HCT116 (cell line): ENCODE data around the gene ANKRD26. TPM values are rescaled to one million over a fixed set of nuclear protein-coding genes. Genes with fewer than 3 reads are reported as not detected.

ENCODE experiments used
- ATAC-seq: fragments of 200-7000 bp; cut with Tn5 transposase; 2 replicates; pipeline ENCODE4 v1.9.1; 2020; ENCODE audit warnings: mild to moderate bottlenecking, moderate library complexity
- BruUV-seq: library from RNA; stranded (reverse); fragments of 400-500 nt; replicated peaks from 2 replicates; lab custom pipeline; 2021; lab: Mats Ljungman, UMichigan
- CTCF ChIA-PET: fragments of 300-600 bp; sonication (Branson Sonifier 250); formaldehyde crosslinking; loops from one replicate; lab custom pipeline; 2021; ENCODE audit warnings: antibody characterized with exemption; lab: Charles Lee
- POLR2A ChIA-PET: fragments of 300-600, 350-600 bp; sonication (Branson Sonifier 250); formaldehyde crosslinking; loops from one replicate; lab custom pipeline; 2021; ENCODE audit warnings: antibody characterized with exemption; lab: Charles Lee
- RAD21 ChIA-PET, 2 experiments: fragments of 300-600 bp; sonication (Branson Sonifier 250); formaldehyde crosslinking; loops; one replicate each; lab custom pipeline; 2023; ENCODE audit warnings: low total read pairs in 2 of 2; ENCODE audit not compliant: uncharacterized antibody in 2 of 2, unreplicated experiment in 2 of 2, low non-redundant PET in 1 of 2; lab: Charles Lee
- DNase-seq: peaks from one replicate; pipeline ENCODE4 v3.0.0-alpha.2; 2010; ENCODE audit warnings: low read depth, low spot score
- H2AFZ ChIP-seq: fragments of 200-600 bp; shearing (Covaris generic), sonication (generic); 2 replicates; pipeline ENCODE4 v1.6.1; 2017; ENCODE audit warnings: low read depth, mixed run types, mixed read lengths, antibody characterized with exemption, low read length; ENCODE audit not compliant: poor library complexity, severe bottlenecking
- H3K27ac ChIP-seq: 2 replicates; pipeline ENCODE4 v1.5.1; 2012; ENCODE audit warnings: low read depth, low read length
- H3K27me3 ChIP-seq: fragments of 200-600 bp; sonication (generic); 2 replicates; pipeline ENCODE4 v1.6.1; 2016; ENCODE audit warnings: mixed run types, low read length, mixed read lengths; ENCODE audit not compliant: insufficient read depth
- H3K36me3 ChIP-seq, 2 experiments: fragments of 200-500 bp in 1 of 2; fragments of 200-600 bp in 1 of 2; sonication (Bioruptor generic) in 1 of 2; sonication (generic) in 1 of 2; 2 replicates each; pipeline versions ENCODE4 v1.5.1 to v1.6.1; 2014 to 2016; ENCODE audit warnings: low read length in 2 of 2, inconsistent platforms in 1 of 2, mixed read lengths in 1 of 2, mixed run types in 1 of 2; ENCODE audit not compliant: insufficient read depth in 2 of 2, control insufficient read depth in 1 of 2
- H3K4me1 ChIP-seq, 2 experiments: fragments of 200-600 bp in 1 of 2; sonication (generic) in 1 of 2; 2 replicates each; pipeline versions ENCODE4 v1.5.1 to v1.6.1; 2012 to 2017; ENCODE audit warnings: low read length in 2 of 2, inconsistent platforms in 1 of 2, mild to moderate bottlenecking in 1 of 2, mixed read lengths in 1 of 2, mixed run types in 1 of 2, moderate library complexity in 1 of 2; ENCODE audit not compliant: insufficient read depth in 2 of 2, control insufficient read depth in 1 of 2
- H3K4me2 ChIP-seq: fragments of 200-600 bp; sonication (generic); 2 replicates; pipeline ENCODE4 v1.6.1; 2017; ENCODE audit warnings: mixed run types, low read length, mixed read lengths
- H3K4me3 ChIP-seq, 2 experiments: fragments of 200-600 bp in 1 of 2; sonication (generic) in 1 of 2; replicated peaks in 1 of 2; 2 replicates each; pipeline ENCODE4 v1.5.1; 2011 to 2016; ENCODE audit warnings: low read length in 2 of 2, control low read depth in 1 of 2, low read depth in 1 of 2, mild to moderate bottlenecking in 1 of 2, mixed read lengths in 1 of 2, mixed run types in 1 of 2
- H3K79me2 ChIP-seq: fragments of 200-600 bp; sonication (generic); 2 replicates; pipeline ENCODE4 v1.6.1; 2017; ENCODE audit warnings: mild to moderate bottlenecking, mixed run types, low read length, moderate library complexity, mixed read lengths; ENCODE audit not compliant: insufficient read depth
- H3K9ac ChIP-seq: fragments of 200-600 bp; sonication (generic); 2 replicates; pipeline ENCODE4 v1.6.1; 2016; ENCODE audit warnings: low read length, mixed read lengths
- H3K9me2 ChIP-seq: fragments of 200-600 bp; sonication (generic), shearing (Covaris generic); 2 replicates; pipeline ENCODE4 v1.6.1; 2017; ENCODE audit warnings: mixed run types, mild to moderate bottlenecking, moderate library complexity; ENCODE audit not compliant: insufficient read depth
- H3K9me3 ChIP-seq, 2 experiments: fragments of 200-500 bp in 1 of 2; fragments of 200-600 bp in 1 of 2; sonication (Bioruptor generic) in 1 of 2; sonication (generic) in 1 of 2; 2 replicates each; pipeline ENCODE4 v1.6.1; 2014 to 2017; ENCODE audit warnings: low read length in 2 of 2, mixed read lengths in 2 of 2, inconsistent platforms in 1 of 2, low read depth in 1 of 2, mild to moderate bottlenecking in 1 of 2, mixed run types in 1 of 2, moderate library complexity in 1 of 2; ENCODE audit not compliant: control insufficient read depth in 1 of 2, insufficient read depth in 1 of 2
- H4K20me1 ChIP-seq: fragments of 200-600 bp; sonication (generic), shearing (Covaris generic); 2 replicates; pipeline ENCODE4 v1.6.1; 2017; ENCODE audit warnings: mixed run types, mild to moderate bottlenecking, moderate library complexity; ENCODE audit not compliant: insufficient read depth
- ATF3 ChIP-seq: IDR thresholded peaks from 2 replicates; pipeline ENCODE4 v1.6.1; 2012
- CBX3 ChIP-seq: IDR thresholded peaks from 2 replicates; pipeline ENCODE4 v1.6.1; 2012; ENCODE audit warnings: low read depth
- EGR1 ChIP-seq: IDR thresholded peaks from 2 replicates; pipeline ENCODE4 v1.6.1; 2012; ENCODE audit warnings: low read depth
- ELF1 ChIP-seq: IDR thresholded peaks from 2 replicates; pipeline ENCODE4 v1.6.1; 2012; ENCODE audit warnings: low read depth, borderline replicate concordance
- EZH2phosphoT487 ChIP-seq: fragments of 200-600 bp; IDR thresholded peaks from 2 replicates; pipeline ENCODE4 v1.6.1; 2018; ENCODE audit warnings: antibody characterized with exemption, borderline replicate concordance
- POLR2A ChIP-seq: IDR thresholded peaks from 2 replicates; pipeline ENCODE4 v1.7.0; 2011; ENCODE audit warnings: borderline replicate concordance; ENCODE audit not compliant: insufficient read depth, insufficient read length; ENCODE audit errors: extremely low read depth
- RAD21 ChIP-seq: IDR thresholded peaks from 2 replicates; pipeline ENCODE4 v1.6.1; 2012; ENCODE audit warnings: low read depth, mild to moderate bottlenecking
- REST ChIP-seq: IDR thresholded peaks from 2 replicates; pipeline ENCODE4 v1.6.1; 2012; ENCODE audit warnings: low read depth
- SIN3A ChIP-seq: IDR thresholded peaks from 2 replicates; pipeline ENCODE4 v1.6.1; 2012; ENCODE audit warnings: low read depth
- SRF ChIP-seq: IDR thresholded peaks from 2 replicates; pipeline ENCODE4 v1.6.1; 2012; ENCODE audit warnings: low read depth
- ZBTB33 ChIP-seq: IDR thresholded peaks from 2 replicates; pipeline ENCODE4 v1.6.1; 2011; ENCODE audit warnings: mild to moderate bottlenecking, low read length, moderate library complexity; ENCODE audit not compliant: insufficient replicate concordance; ENCODE audit errors: extremely low read depth
- ZFX ChIP-seq: fragments of 450-650 bp; IDR thresholded peaks from 2 replicates; pipeline ENCODE4 v1.6.1; 2017
- intact Hi-C: fragments of 100-400 bp; cut with micrococcal nuclease; formaldehyde crosslinking; loops from 2 replicates; pipeline ENCODE4 v1.10.0; 2022
- total RNA-seq: library from RNA; stranded (reverse); gene quantifications from one replicate; pipeline ENCODE4 v1.2.1, GENCODE V29; 2021; ENCODE audit not compliant: unreplicated experiment

The ANKRD26 gene
- total RNA-seq, 1 experiment from 2014 or later = 5.5 TPM

GRCh38 chr10:27099448-27099847 lies 846 bp downstream of the ANKRD26 start:
- H3K27ac ChIP-seq = peak overlapping the region; percentile 84
- H3K79me2 ChIP-seq = peaks cover 15% of the 10 kb centered on the region; the same call in 1 of the 2 replicates
- no peaks in the 10 kb centered on the region for H3K36me3 ChIP-seq
- H4K20me1 ChIP-seq = no peaks in the 10 kb centered on the region
- peak overlapping the region; percentile 75 for H3K9ac ChIP-seq
- DNase-seq (no peak), ATAC-seq (no peak)
- POLR2A ChIA-PET = no interaction called here
- RAD21 ChIA-PET = no interaction called here
- CTCF ChIA-PET = interaction anchor here (0.6 kb wide), 1 partner anchor 124 kb away, joined by 3 read pairs; no protein-coding TSS in a partner anchor
- H3K27me3 ChIP-seq = no peaks in the 10 kb centered on the region
- no peak overlapping the region for H2AFZ ChIP-seq
- H3K4me2 ChIP-seq = peak overlapping the region; percentile 74
- no peaks in the 10 kb centered on the region for H3K9me3 ChIP-seq
- no peak for TF ChIP-seq ATF3
- no peak for TF ChIP-seq RAD21
- TF ChIP-seq, all 23 proteins: peak for 0
- peak overlapping the region; percentile 69 to 84 for H3K4me3 ChIP-seq
- BruUV-seq = no TSS peak
- H3K4me1 ChIP-seq = peaks cover 0 to 14% of the 10 kb centered on the region in 2 experiments; a peak in 2 of 4 replicates
- intact Hi-C loops = no loop called here
- H3K9me2 ChIP-seq = no peaks in the 10 kb centered on the region

GRCh38 chr10:27088119-27089044 lies 11.9 kb downstream of the ANKRD26 start:
- ChIA-PET CTCF (no interaction called here), POLR2A (no interaction called here), RAD21 (no interaction called here)
- no peaks in the 10 kb centered on the region for H3K79me2 ChIP-seq
- no peak overlapping the region for H2AFZ ChIP-seq
- H3K27ac ChIP-seq = no peak overlapping the region
- ATAC-seq (no peak), DNase-seq (no peak)
- no peak for TF ChIP-seq EZH2phosphoT487
- no peak for TF ChIP-seq ELF1
- TF ChIP-seq POLR2A = no peak
- no peak for TF ChIP-seq REST
- TF ChIP-seq SRF = no peak
- TF ChIP-seq ZBTB33 = no peak
- TF ChIP-seq EGR1 = no peak
- TF ChIP-seq CBX3 = no peak
- TF ChIP-seq ZFX = no peak
- TF ChIP-seq SIN3A = no peak
- H3K9me3 ChIP-seq = no peaks in the 10 kb centered on the region
- H4K20me1 ChIP-seq = no peaks in the 10 kb centered on the region
- no peak overlapping the region for H3K4me2 ChIP-seq
- no peaks in the 10 kb centered on the region for H3K4me1 ChIP-seq
- no peaks in the 10 kb centered on the region for H3K9me2 ChIP-seq
- no peaks in the 10 kb centered on the region for H3K27me3 ChIP-seq
- intact Hi-C loops = no loop called here
- H3K9ac ChIP-seq = no peak overlapping the region
- H3K4me3 ChIP-seq = no peak overlapping the region
- BruUV-seq = no TSS peak
- H3K36me3 ChIP-seq = peaks cover 3 to 5% of the 10 kb centered on the region in 2 experiments; a peak in 2 of 4 replicates
